ENCODE results near the gene MS4A7.

- TF ChIP-seq POLR2AphosphoS5 (IDR thresholded peaks at IDR 0.05; ENCODE audit: low read depth, low read length) (no peak), TAF1 (IDR thresholded peaks at IDR 0.05; ENCODE audit: borderline replicate concordance, insufficient read depth, low read length) (no peak), FOXP2 (optimal IDR thresholded peaks at IDR 0.05; ENCODE audit: borderline replicate concordance, extremely low read depth, extremely low read length, insufficient read depth) (no peak), SIN3A (IDR thresholded peaks at IDR 0.05; ENCODE audit: borderline replicate concordance, insufficient read depth, low read length) (no peak), REST (IDR thresholded peaks at IDR 0.05; ENCODE audit: insufficient read depth in 1 of 2, low read depth in 2 of 2, low read length in 2 of 2) (no peak)
These were observed 1.7 kb upstream of the MS4A7 start for GRCh38 chr11:60376601-60377000.

Measured in PFSK-1 (cell line).